PC-3 (cell line): ENCODE results near the gene CEP104. TPM values are rescaled to one million over a fixed set of nuclear protein-coding genes. Genes with fewer than 3 reads are reported as not detected.

Experiments
- ATAC-seq: fragments of 200-7000 bp; cut with Tn5 transposase; 2 replicates; pipeline ENCODE4 v1.9.1; 2020; ENCODE audit warnings: mild to moderate bottlenecking, moderate library complexity
- BruUV-seq: library from RNA; stranded (reverse); fragments of 400-500 nt; replicated peaks from 2 replicates; lab custom pipeline; 2021; lab: Mats Ljungman, UMichigan
- CTCF ChIA-PET: fragments of 300-600 bp; sonication (Branson Sonifier 250); formaldehyde crosslinking; loops from one replicate; lab custom pipeline; 2022; ENCODE audit warnings: antibody characterized with exemption; lab: Charles Lee
- POLR2A ChIA-PET: fragments of 300-600 bp; sonication (Branson Sonifier 250); formaldehyde crosslinking; loops from one replicate; lab custom pipeline; 2022; ENCODE audit warnings: antibody characterized with exemption; ENCODE audit not compliant: unreplicated experiment; lab: Charles Lee
- DNase-seq: peaks from one replicate; pipeline ENCODE4 v3.0.0-alpha.2; 2015
- H2AFZ ChIP-seq: fragments of 300-600 bp; sonication (generic); 2 replicates; pipeline ENCODE4 v1.6.0; 2016; ENCODE audit warnings: antibody characterized with exemption, low read length
- H3F3A ChIP-seq: fragments of 300-600 bp; sonication (generic); one replicate; pipeline ENCODE4 v1.6.0; 2017; ENCODE audit warnings: antibody characterized with exemption, low read length, control low read depth, mild to moderate bottlenecking; ENCODE audit not compliant: unreplicated experiment
- H3K27ac ChIP-seq: fragments of 300-600 bp; sonication (generic); 2 replicates; pipeline ENCODE4 v1.5.1; 2016; ENCODE audit warnings: mild to moderate bottlenecking, low read length
- H3K27me3 ChIP-seq: fragments of 300-600 bp; sonication (generic); 2 replicates; pipeline ENCODE4 v1.6.1; 2016; ENCODE audit warnings: low read length, mixed read lengths
- H3K36me3 ChIP-seq: fragments of 300-600 bp; sonication (generic); 2 replicates; pipeline ENCODE4 v1.6.1; 2016; ENCODE audit warnings: low read depth, mixed run types, low read length, mixed read lengths
- H3K4me1 ChIP-seq: fragments of 300-600 bp; sonication (generic); 2 replicates; pipeline ENCODE4 v1.5.1; 2016; ENCODE audit warnings: low read length; ENCODE audit not compliant: insufficient read depth
- H3K4me2 ChIP-seq: fragments of 300-600 bp; sonication (generic); 2 replicates; pipeline ENCODE4 v1.6.0; 2016; ENCODE audit warnings: low read length
- H3K4me3 ChIP-seq: fragments of 300-600 bp; sonication (generic); 2 replicates; pipeline ENCODE4 v1.5.1; 2016; ENCODE audit warnings: mild to moderate bottlenecking, low read length, mixed read lengths
- H3K79me2 ChIP-seq: fragments of 300-600 bp; sonication (generic); 2 replicates; pipeline ENCODE4 v1.6.1; 2017; ENCODE audit warnings: low read length, mixed read lengths
- H3K9ac ChIP-seq: fragments of 300-600 bp; sonication (generic); 2 replicates; pipeline ENCODE4 v1.6.0; 2016; ENCODE audit warnings: mild to moderate bottlenecking, low read length
- H3K9me2 ChIP-seq: fragments of 300-600 bp; sonication (generic); replicated peaks from 2 replicates; pipeline ENCODE4 v1.6.1; 2016; ENCODE audit warnings: mixed run types, low read length, mixed read lengths
- H3K9me3 ChIP-seq: fragments of 300-600 bp; sonication (generic); 2 replicates; pipeline ENCODE4 v1.6.1; 2016; ENCODE audit warnings: low read length, mixed read lengths
- H4K20me1 ChIP-seq: fragments of 300-600 bp; sonication (generic); 2 replicates; pipeline ENCODE4 v1.6.1; 2016; ENCODE audit warnings: low read length, mixed read lengths
- EZH2 ChIP-seq: fragments of 300-600 bp; sonication (generic); IDR thresholded peaks from one replicate; pipeline ENCODE4 v1.6.1; 2017; ENCODE audit warnings: antibody characterized with exemption, mild to moderate bottlenecking, low read length; ENCODE audit not compliant: unreplicated experiment
- EZH2phosphoT487 ChIP-seq: fragments of 300-600 bp; sonication (generic); IDR thresholded peaks from 2 replicates; pipeline ENCODE4 v1.6.1; 2018; ENCODE audit warnings: mild to moderate bottlenecking, antibody characterized with exemption, low read length, borderline replicate concordance
- intact Hi-C: fragments of 100-400 bp; cut with micrococcal nuclease; formaldehyde crosslinking; loops from 2 replicates; pipeline ENCODE4 v1.9.0; 2023
- total RNA-seq: library from RNA; depleted of rRNA; stranded (reverse); fragments of >200 nt; gene quantifications from 2 replicates; pipeline ENCODE4 v1.2.3, GENCODE V29; 2014
- TF ChIP-seq, protein P1 (sequence below): fragments of 300-600 bp; sonication (generic); conservative IDR thresholded peaks from 2 replicates; pipeline ENCODE4 v1.5.1; 2017; ENCODE audit warnings: antibody characterized with exemption, low read depth, mild to moderate bottlenecking, low read length

Gene CEP104
- total RNA-seq, 1 experiment from 2014 or later = 64.1 TPM

DNA sequence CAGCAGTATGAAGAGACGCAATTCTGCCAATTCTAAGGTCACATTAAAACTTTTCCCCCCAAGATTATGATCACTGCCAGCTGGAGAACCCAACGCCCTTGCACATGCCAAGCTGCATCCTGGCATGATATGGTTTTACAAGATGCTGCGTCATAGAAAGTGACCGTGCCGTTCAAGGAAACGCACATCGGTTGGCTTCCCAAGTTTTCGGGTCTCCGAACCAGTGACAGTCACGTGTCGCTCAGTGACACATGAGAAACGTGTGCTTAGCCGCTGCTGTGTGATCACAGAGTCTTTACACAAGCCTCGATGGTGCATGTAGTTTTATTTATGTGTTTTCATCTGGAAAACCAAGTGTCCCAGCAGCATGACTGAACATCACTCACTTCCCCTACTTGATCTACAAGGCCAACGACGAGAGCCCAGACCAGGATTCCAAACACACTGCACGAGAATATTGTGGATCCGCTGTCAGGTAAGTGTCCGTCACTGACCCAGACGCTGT is 77.0 kb downstream of the CEP104 start:
- Histone ChIP-seq H3F3A (no peaks in the 10 kb centered on the region), H3K9me2 (no peaks in the 10 kb centered on the region), H3K4me2 (no peak overlapping the region), H3K36me3 (peaks cover 48% of the 10 kb centered on the region), H3K4me3 (no peak overlapping the region), H3K27ac (no peak overlapping the region), H4K20me1 (no peaks in the 10 kb centered on the region), H3K27me3 (no peaks in the 10 kb centered on the region), H3K4me1 (no peaks in the 10 kb centered on the region), H3K79me2 (no peaks in the 10 kb centered on the region), H3K9me3 (no peaks in the 10 kb centered on the region), H2AFZ (no peak overlapping the region), H3K9ac (no peak overlapping the region)
- ChIA-PET CTCF (no interaction called here), POLR2A (no interaction called here)
- BruUV-seq = no TSS peak
- DNase-seq = no peak
- no peak for ATAC-seq
- intact Hi-C loops = no loop called here
- TF ChIP-seq EZH2 = no peak
- TF ChIP-seq, protein P1, sequence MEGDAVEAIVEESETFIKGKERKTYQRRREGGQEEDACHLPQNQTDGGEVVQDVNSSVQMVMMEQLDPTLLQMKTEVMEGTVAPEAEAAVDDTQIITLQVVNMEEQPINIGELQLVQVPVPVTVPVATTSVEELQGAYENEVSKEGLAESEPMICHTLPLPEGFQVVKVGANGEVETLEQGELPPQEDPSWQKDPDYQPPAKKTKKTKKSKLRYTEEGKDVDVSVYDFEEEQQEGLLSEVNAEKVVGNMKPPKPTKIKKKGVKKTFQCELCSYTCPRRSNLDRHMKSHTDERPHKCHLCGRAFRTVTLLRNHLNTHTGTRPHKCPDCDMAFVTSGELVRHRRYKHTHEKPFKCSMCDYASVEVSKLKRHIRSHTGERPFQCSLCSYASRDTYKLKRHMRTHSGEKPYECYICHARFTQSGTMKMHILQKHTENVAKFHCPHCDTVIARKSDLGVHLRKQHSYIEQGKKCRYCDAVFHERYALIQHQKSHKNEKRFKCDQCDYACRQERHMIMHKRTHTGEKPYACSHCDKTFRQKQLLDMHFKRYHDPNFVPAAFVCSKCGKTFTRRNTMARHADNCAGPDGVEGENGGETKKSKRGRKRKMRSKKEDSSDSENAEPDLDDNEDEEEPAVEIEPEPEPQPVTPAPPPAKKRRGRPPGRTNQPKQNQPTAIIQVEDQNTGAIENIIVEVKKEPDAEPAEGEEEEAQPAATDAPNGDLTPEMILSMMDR = no peak
- no peak for TF ChIP-seq EZH2phosphoT487

DNA sequence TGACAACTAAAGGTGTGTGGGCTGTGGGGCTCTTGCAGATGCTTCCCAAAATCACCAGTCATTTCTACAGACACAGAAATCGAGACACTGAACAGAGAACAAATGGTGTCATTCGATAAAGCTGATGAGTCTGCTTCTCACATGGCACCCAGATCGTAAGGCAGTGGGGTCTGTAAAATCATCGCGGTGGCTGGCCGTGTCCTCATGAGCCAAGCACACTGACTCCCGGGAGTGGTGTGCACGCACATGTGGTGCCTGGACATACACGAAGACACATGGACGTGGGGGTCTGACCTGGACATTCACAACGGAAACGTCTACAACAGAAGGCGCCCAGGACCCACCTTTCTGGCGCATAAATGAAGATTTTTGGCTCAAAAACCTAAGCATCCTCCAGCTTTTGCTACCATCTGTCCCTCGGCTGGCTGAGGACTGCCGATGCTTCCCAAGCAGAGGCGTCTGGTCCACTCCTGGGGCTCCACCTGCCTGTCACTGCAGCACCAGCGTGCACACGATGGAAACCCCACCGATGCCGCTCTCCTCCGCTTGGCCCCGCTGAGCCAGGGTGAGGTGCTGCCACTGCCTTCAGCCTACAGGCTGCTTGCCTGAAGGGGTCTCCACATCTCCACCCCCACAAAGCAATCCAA is 77.6 kb downstream of the CEP104 start:
- Histone ChIP-seq H3K36me3 (peaks cover 43% of the 10 kb centered on the region), H3K4me1 (no peaks in the 10 kb centered on the region), H3K4me3 (no peak overlapping the region), H3K79me2 (no peaks in the 10 kb centered on the region), H2AFZ (no peak overlapping the region), H4K20me1 (no peaks in the 10 kb centered on the region), H3K27me3 (no peaks in the 10 kb centered on the region), H3K9me2 (no peaks in the 10 kb centered on the region), H3K9me3 (no peaks in the 10 kb centered on the region), H3K27ac (no peak overlapping the region), H3K4me2 (no peak overlapping the region), H3F3A (no peaks in the 10 kb centered on the region), H3K9ac (no peak overlapping the region)
- intact Hi-C loops = no loop called here
- DNase-seq (no peak), ATAC-seq (no peak)
- ChIA-PET CTCF (no interaction called here), POLR2A (no interaction called here)
- TF ChIP-seq, protein P1 = no peak
- TF ChIP-seq EZH2phosphoT487 = no peak
- no peak for TF ChIP-seq EZH2
- BruUV-seq = no TSS peak

DNA sequence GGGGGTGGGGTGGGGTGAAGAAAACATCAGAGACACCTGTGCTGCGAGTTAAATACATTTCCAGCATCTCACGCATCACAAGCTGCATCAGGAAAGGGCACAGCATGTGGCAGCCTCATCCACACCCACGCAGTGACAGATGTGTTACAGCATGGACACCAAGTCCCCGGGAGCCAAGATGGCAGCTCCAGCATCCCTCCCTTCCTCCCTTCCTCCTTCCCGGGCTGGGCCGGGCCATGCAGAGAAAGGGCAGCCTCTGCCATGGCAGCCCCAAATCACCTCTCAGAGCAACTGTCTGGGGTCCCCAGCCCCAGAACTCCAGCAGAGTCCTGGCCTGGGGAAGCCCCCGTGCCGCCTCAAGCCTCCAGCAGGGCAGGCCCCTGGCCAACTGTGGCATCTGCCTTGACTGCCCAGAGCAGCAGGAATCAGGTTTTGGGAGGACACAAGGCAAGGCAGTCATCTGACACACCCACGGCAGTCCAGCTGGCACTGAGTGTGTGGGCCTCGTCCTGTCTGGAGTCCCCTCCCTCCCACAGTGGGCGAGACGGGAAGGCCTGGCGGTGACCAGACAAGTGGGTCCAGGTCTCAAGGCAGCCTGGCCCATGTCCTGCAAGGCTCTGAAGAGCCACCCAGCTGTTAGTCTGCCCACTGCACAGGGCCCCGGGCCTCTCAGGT is 78.3 kb downstream of the CEP104 start:
- ATAC-seq (no peak), DNase-seq (no peak)
- no peak overlapping the region for H3K4me2 ChIP-seq
- no peaks in the 10 kb centered on the region for H3K27me3 ChIP-seq
- no TSS peak for BruUV-seq
- intact Hi-C loops = no loop called here
- no peaks in the 10 kb centered on the region for H3K79me2 ChIP-seq
- H3K9ac ChIP-seq = no peak overlapping the region
- ChIA-PET CTCF (interaction anchor here (0.5 kb wide), 1 partner anchor 121 kb away, joined by 3 read pairs; no protein-coding TSS in a partner anchor), POLR2A (no interaction called here)
- no peak overlapping the region for H3K27ac ChIP-seq
- no peaks in the 10 kb centered on the region for H3F3A ChIP-seq
- no peaks in the 10 kb centered on the region for H3K4me1 ChIP-seq
- peaks cover 36% of the 10 kb centered on the region for H3K36me3 ChIP-seq
- no peak overlapping the region for H3K4me3 ChIP-seq
- H2AFZ ChIP-seq = no peak overlapping the region
- no peaks in the 10 kb centered on the region for H3K9me2 ChIP-seq
- H4K20me1 ChIP-seq = no peaks in the 10 kb centered on the region
- TF ChIP-seq EZH2 (no peak), EZH2phosphoT487 (no peak)
- TF ChIP-seq, protein P1 = no peak
- H3K9me3 ChIP-seq = no peaks in the 10 kb centered on the region
